IMR-90 (cell line): ENCODE data around the gene ZNRF3. TPM values are rescaled to one million over a fixed set of nuclear protein-coding genes. Genes with fewer than 3 reads are reported as not detected.

ENCODE experiments used
- ATAC-seq: fragments of 200-7000 bp; cut with Tn5 transposase; 2 replicates; pipeline ENCODE4 v1.9.1; 2020; ENCODE audit warnings: low read depth, mild to moderate bottlenecking, moderate library complexity
- BruUV-seq: library from RNA; stranded (reverse); fragments of 400-500 nt; replicated peaks from 2 replicates; lab custom pipeline; 2021; lab: Mats Ljungman, UMichigan
- CTCF ChIA-PET: fragments of 300-600 bp; formaldehyde crosslinking; extraction: SDS; loops from one replicate; lab custom pipeline; 2021; ENCODE audit warnings: antibody characterized with exemption; lab: Yijun Ruan, JAX
- POLR2A ChIA-PET: fragments of 300-600 bp; sonication (Branson Sonifier 250); formaldehyde crosslinking; loops from one replicate; lab custom pipeline; 2022; ENCODE audit warnings: antibody characterized with exemption; ENCODE audit not compliant: unreplicated experiment; lab: Charles Lee
- DNase-seq: peaks from one replicate; pipeline ENCODE4 v3.0.0; 2013
- H2AFZ ChIP-seq: replicated peaks from 2 replicates; pipeline ENCODE3; 2013; ENCODE audit warnings: low read length, mild to moderate bottlenecking; ENCODE audit not compliant: poor library complexity
- H2AK5ac ChIP-seq: 2 replicates; pipeline ENCODE4 v1.6.1; 2013; ENCODE audit warnings: low read depth, low read length, inconsistent platforms
- H2AK9ac ChIP-seq: replicated peaks from 2 replicates; pipeline ENCODE3; 2013; ENCODE audit warnings: mild to moderate bottlenecking, low read depth, low read length, moderate library complexity; ENCODE audit not compliant: poor library complexity
- H2BK120ac ChIP-seq: 2 replicates; pipeline ENCODE4 v1.6.1; 2013; ENCODE audit warnings: low read depth, low read length, inconsistent platforms
- H2BK15ac ChIP-seq: 3 replicates; pipeline ENCODE4 v1.6.1; 2013; ENCODE audit warnings: low read depth, low read length, inconsistent platforms
- H2BK20ac ChIP-seq: 2 replicates; pipeline ENCODE4 v1.6.1; 2013; ENCODE audit warnings: low read depth, mild to moderate bottlenecking, inconsistent platforms, low read length, moderate library complexity
- H2BK5ac ChIP-seq: 2 replicates; pipeline ENCODE4 v1.6.1; 2013; ENCODE audit warnings: mild to moderate bottlenecking, low read depth, low read length, inconsistent platforms; ENCODE audit not compliant: poor library complexity, severe bottlenecking
- H3K14ac ChIP-seq: replicated peaks from 2 replicates; pipeline ENCODE4 v1.6.1; 2013; ENCODE audit warnings: low read depth, low read length, inconsistent platforms
- H3K18ac ChIP-seq: 2 replicates; pipeline ENCODE4 v1.6.1; 2013; ENCODE audit warnings: low read depth, low read length, control low read depth
- H3K23ac ChIP-seq: 2 replicates; pipeline ENCODE4 v1.6.1; 2013; ENCODE audit warnings: low read depth, low read length, inconsistent platforms
- H3K27ac ChIP-seq: 2 replicates; pipeline ENCODE4 v1.5.1; 2013; ENCODE audit warnings: mild to moderate bottlenecking, control low read depth, low read length; ENCODE audit not compliant: insufficient read depth
- H3K27me3 ChIP-seq: 2 replicates; pipeline ENCODE4 v1.6.1; 2013; ENCODE audit warnings: low read length; ENCODE audit not compliant: control insufficient read depth, insufficient read depth
- H3K36me3 ChIP-seq: 2 replicates; pipeline ENCODE4 v1.6.1; 2013; ENCODE audit warnings: low read length, mixed read lengths; ENCODE audit not compliant: control insufficient read depth, insufficient read depth
- H3K4ac ChIP-seq: 2 replicates; pipeline ENCODE4 v1.6.1; 2013; ENCODE audit warnings: low read depth, low read length, inconsistent platforms
- H3K4me1 ChIP-seq: 2 replicates; pipeline ENCODE4 v1.6.1; 2013; ENCODE audit warnings: low read length, mixed read lengths; ENCODE audit not compliant: control insufficient read depth, insufficient read depth
- H3K4me2 ChIP-seq: 2 replicates; pipeline ENCODE4 v1.6.1; 2013; ENCODE audit warnings: low read depth, mild to moderate bottlenecking, control low read depth, low read length, moderate library complexity
- H3K4me3 ChIP-seq: 2 replicates; pipeline ENCODE4 v1.5.1; 2013; ENCODE audit warnings: low read depth, mild to moderate bottlenecking, control low read depth, low read length, moderate library complexity; ENCODE audit not compliant: insufficient read depth
- H3K56ac ChIP-seq: 2 replicates; pipeline ENCODE4 v1.6.1; 2013; ENCODE audit warnings: low read length, inconsistent platforms; ENCODE audit not compliant: insufficient read depth; ENCODE audit errors: extremely low read depth
- H3K79me1 ChIP-seq, 2 experiments: 2 replicates each; pipeline ENCODE4 v1.6.1; 2013; ENCODE audit warnings: low read length in 2 of 2, inconsistent platforms in 1 of 2, low read depth in 1 of 2
- H3K9ac ChIP-seq: 2 replicates; pipeline ENCODE4 v1.6.1; 2013; ENCODE audit warnings: low read depth, low read length, control low read depth
- H3K9me1 ChIP-seq: 2 replicates; pipeline ENCODE4 v1.6.1; 2013; ENCODE audit warnings: low read length, inconsistent platforms; ENCODE audit not compliant: insufficient read depth
- H3K9me3 ChIP-seq: 2 replicates; pipeline ENCODE4 v1.6.1; 2013; ENCODE audit warnings: low read length; ENCODE audit not compliant: control insufficient read depth, insufficient read depth
- H4K20me1 ChIP-seq: 2 replicates; pipeline ENCODE4 v1.6.1; 2013; ENCODE audit warnings: low read length, inconsistent platforms; ENCODE audit not compliant: insufficient read depth
- H4K5ac ChIP-seq: 2 replicates; pipeline ENCODE4 v1.6.1; 2013; ENCODE audit warnings: mild to moderate bottlenecking, low read depth, low read length, control low read depth
- H4K8ac ChIP-seq, 2 experiments: 2 replicates each; pipeline ENCODE4 v1.6.1; 2013; ENCODE audit warnings: low read depth in 2 of 2, low read length in 2 of 2, control low read depth in 1 of 2, inconsistent platforms in 1 of 2
- H4K91ac ChIP-seq: 2 replicates; pipeline ENCODE4 v1.6.1; 2013; ENCODE audit warnings: low read depth, low read length, inconsistent platforms; ENCODE audit not compliant: insufficient read depth
- BHLHE40 ChIP-seq: fragments of 150-350 bp; IDR thresholded peaks from 2 replicates; pipeline ENCODE4 v1.6.1; 2016; ENCODE audit warnings: mild to moderate bottlenecking, low read depth, low read length
- CEBPB ChIP-seq: IDR thresholded peaks from 2 replicates; pipeline ENCODE4 v1.6.1; 2012; ENCODE audit warnings: low read depth, low read length, improper control_type of control experiment
- CHD1 ChIP-seq: IDR thresholded peaks from 2 replicates; pipeline ENCODE4 v1.6.1; 2012; ENCODE audit warnings: low read depth, low read length, improper control_type of control experiment
- FOS ChIP-seq: fragments of 150-350 bp; IDR thresholded peaks from 2 replicates; pipeline ENCODE4 v1.6.1; 2016; ENCODE audit warnings: low read depth, low read length
- MAFK ChIP-seq: IDR thresholded peaks from 2 replicates; pipeline ENCODE4 v1.6.1; 2012; ENCODE audit warnings: low read depth, low read length, improper control_type of control experiment
- MAZ ChIP-seq: IDR thresholded peaks from 2 replicates; pipeline ENCODE4 v1.6.1; 2012; ENCODE audit warnings: low read depth, mild to moderate bottlenecking, low read length, improper control_type of control experiment, moderate library complexity, borderline replicate concordance
- MXI1 ChIP-seq: IDR thresholded peaks from 2 replicates; pipeline ENCODE4 v1.6.1; 2012; ENCODE audit warnings: low read depth, mild to moderate bottlenecking, low read length, moderate library complexity, borderline replicate concordance
- NFE2L2 ChIP-seq: fragments of 150-350 bp; IDR thresholded peaks from 2 replicates; pipeline ENCODE4 v1.6.1; 2016; ENCODE audit warnings: low read depth, mild to moderate bottlenecking, low read length
- POLR2A ChIP-seq: IDR thresholded peaks from 2 replicates; pipeline ENCODE4 v1.6.1; 2012; ENCODE audit warnings: mild to moderate bottlenecking, low read depth, low read length
- RAD21 ChIP-seq: IDR thresholded peaks from 2 replicates; pipeline ENCODE4 v1.6.1; 2012; ENCODE audit warnings: low read length, improper control_type of control experiment
- RCOR1 ChIP-seq: IDR thresholded peaks from 2 replicates; pipeline ENCODE4 v1.6.1; 2012; ENCODE audit warnings: mild to moderate bottlenecking, low read length, improper control_type of control experiment; ENCODE audit not compliant: insufficient replicate concordance
- RFX5 ChIP-seq: IDR thresholded peaks from 2 replicates; pipeline ENCODE4 v1.8.0; 2012; ENCODE audit warnings: low read depth, mild to moderate bottlenecking, low read length, moderate library complexity
- SMC3 ChIP-seq: fragments of 150-350 bp; IDR thresholded peaks from 2 replicates; pipeline ENCODE4 v1.6.1; 2016; ENCODE audit warnings: low read depth, mild to moderate bottlenecking, antibody characterized with exemption, low read length, moderate library complexity
- WGBS, 2 experiments: methylation state at CpG; one replicate each; pipeline versions ENCODE4 v1.1.5 to v1.1.7; 2013; ENCODE audit warnings: missing lambda C conversion rate in 2 of 2; ENCODE audit not compliant: insufficient read length in 1 of 2; ENCODE audit errors: extremely low coverage in 2 of 2; 5-methylcytosine and 5-hydroxymethylcytosine counted together
- dilution Hi-C: fragments of 300-500 bp; cut with HindIII; formaldehyde crosslinking; loops from one replicate; pipeline ENCODE4 v1.14.3; 2018; ENCODE audit warnings: low sequenced_read_pairs; ENCODE audit not compliant: unreplicated experiment
- in situ Hi-C: fragments of 300-500 bp; cut with MboI; formaldehyde crosslinking; loops from 3 replicates; pipeline ENCODE4 v1.14.3; 2019; ENCODE audit warnings: low sequenced_read_pairs, inconsistent platforms, mixed read lengths
- intact Hi-C: fragments of 100-400 bp; cut with micrococcal nuclease; formaldehyde crosslinking; loops from 2 replicates; pipeline ENCODE4 v1.10.0; 2022
- polyA plus RNA-seq, 3 experiments: library from polyadenylated mRNA; depleted of rRNA; stranded (reverse); fragments of >200 nt; gene quantifications; 2 replicates each; pipeline ENCODE4 v1.2.3, GENCODE V29; 2012; ENCODE audit warnings: low replicate concordance in 1 of 3
- total RNA-seq: library from RNA; depleted of rRNA; stranded (reverse); fragments of >200 nt; gene quantifications from 2 replicates; pipeline ENCODE4 v1.2.3, GENCODE V29; 2012
- TF ChIP-seq, protein P1 (sequence below): conservative IDR thresholded peaks from 2 replicates; pipeline ENCODE4 v1.5.1; 2012; ENCODE audit warnings: mild to moderate bottlenecking, low read depth, low read length, improper control_type of control experiment
- TF ChIP-seq, protein P2 (sequence below): fragments of 150-350 bp; IDR thresholded peaks from 2 replicates; pipeline ENCODE4 v1.6.1; 2016; ENCODE audit warnings: low read depth, mild to moderate bottlenecking, low read length, moderate library complexity, borderline replicate concordance
- TF ChIP-seq, protein P3 (sequence below): fragments of 150-350 bp; IDR thresholded peaks from 2 replicates; pipeline ENCODE4 v1.6.1; 2017; ENCODE audit warnings: mild to moderate bottlenecking, antibody characterized with exemption, low read length, low read depth

The ZNRF3 gene
- total and polyA plus RNA-seq, 2 of the 4 experiments (the other 2 are of a cell fraction), result 1.4 to 2.4 TPM

DNA sequence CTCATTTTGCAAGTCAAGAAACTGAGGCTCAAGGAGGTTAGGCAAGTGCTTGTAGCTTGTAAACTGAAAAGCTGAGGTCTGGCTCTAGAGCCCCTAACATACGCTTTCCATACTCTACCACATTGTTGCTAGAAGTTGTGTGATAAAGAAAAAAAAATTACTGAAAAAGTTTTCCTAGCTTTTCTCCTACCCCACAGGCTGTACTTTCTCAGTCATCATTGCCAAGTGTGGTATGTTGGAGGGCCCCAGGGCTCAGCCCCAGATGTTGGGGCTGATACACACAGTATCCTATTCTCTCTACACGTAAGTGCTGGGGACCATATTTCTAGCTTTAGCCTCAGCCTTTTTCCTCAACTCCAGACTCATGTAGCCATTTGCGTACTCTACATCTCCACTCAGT lies 205.4 kb downstream of the ZNRF3 start:
- DNase-seq (no peak), ATAC-seq (no peak)
- H3K4me1 ChIP-seq, result peaks cover 12% of the 10 kb centered on the region
- no peaks in the 10 kb centered on the region; a peak in 1 of 4 replicates for H3K79me1 ChIP-seq
- no peak overlapping the region for H2BK120ac ChIP-seq
- ChIA-PET POLR2A (no interaction called here), CTCF (interaction anchor here (0.6 kb wide), 1 partner anchor 10 kb away, joined by 3 read pairs; no protein-coding TSS in a partner anchor)
- in situ Hi-C loops, result no loop called here
- no peak overlapping the region for H4K91ac ChIP-seq
- TF ChIP-seq MXI1, result no peak
- TF ChIP-seq, protein P1, sequence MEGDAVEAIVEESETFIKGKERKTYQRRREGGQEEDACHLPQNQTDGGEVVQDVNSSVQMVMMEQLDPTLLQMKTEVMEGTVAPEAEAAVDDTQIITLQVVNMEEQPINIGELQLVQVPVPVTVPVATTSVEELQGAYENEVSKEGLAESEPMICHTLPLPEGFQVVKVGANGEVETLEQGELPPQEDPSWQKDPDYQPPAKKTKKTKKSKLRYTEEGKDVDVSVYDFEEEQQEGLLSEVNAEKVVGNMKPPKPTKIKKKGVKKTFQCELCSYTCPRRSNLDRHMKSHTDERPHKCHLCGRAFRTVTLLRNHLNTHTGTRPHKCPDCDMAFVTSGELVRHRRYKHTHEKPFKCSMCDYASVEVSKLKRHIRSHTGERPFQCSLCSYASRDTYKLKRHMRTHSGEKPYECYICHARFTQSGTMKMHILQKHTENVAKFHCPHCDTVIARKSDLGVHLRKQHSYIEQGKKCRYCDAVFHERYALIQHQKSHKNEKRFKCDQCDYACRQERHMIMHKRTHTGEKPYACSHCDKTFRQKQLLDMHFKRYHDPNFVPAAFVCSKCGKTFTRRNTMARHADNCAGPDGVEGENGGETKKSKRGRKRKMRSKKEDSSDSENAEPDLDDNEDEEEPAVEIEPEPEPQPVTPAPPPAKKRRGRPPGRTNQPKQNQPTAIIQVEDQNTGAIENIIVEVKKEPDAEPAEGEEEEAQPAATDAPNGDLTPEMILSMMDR, result no peak
- no peak for TF ChIP-seq CHD1
- TF ChIP-seq, protein P2, sequence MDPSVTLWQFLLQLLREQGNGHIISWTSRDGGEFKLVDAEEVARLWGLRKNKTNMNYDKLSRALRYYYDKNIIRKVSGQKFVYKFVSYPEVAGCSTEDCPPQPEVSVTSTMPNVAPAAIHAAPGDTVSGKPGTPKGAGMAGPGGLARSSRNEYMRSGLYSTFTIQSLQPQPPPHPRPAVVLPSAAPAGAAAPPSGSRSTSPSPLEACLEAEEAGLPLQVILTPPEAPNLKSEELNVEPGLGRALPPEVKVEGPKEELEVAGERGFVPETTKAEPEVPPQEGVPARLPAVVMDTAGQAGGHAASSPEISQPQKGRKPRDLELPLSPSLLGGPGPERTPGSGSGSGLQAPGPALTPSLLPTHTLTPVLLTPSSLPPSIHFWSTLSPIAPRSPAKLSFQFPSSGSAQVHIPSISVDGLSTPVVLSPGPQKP, result no peak
- TF ChIP-seq RCOR1, result no peak
- TF ChIP-seq RAD21, result no peak
- no peak for TF ChIP-seq FOS
- TF ChIP-seq NFE2L2, result no peak
- TF ChIP-seq, protein P3, sequence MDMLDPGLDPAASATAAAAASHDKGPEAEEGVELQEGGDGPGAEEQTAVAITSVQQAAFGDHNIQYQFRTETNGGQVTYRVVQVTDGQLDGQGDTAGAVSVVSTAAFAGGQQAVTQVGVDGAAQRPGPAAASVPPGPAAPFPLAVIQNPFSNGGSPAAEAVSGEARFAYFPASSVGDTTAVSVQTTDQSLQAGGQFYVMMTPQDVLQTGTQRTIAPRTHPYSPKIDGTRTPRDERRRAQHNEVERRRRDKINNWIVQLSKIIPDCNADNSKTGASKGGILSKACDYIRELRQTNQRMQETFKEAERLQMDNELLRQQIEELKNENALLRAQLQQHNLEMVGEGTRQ, result no peak
- TF ChIP-seq RFX5, result no peak
- TF ChIP-seq CEBPB, result no peak
- no peak for TF ChIP-seq MAZ
- no peak for TF ChIP-seq MAFK
- TF ChIP-seq POLR2A, result no peak
- no peak for TF ChIP-seq BHLHE40
- TF ChIP-seq SMC3, result no peak
- no peaks in the 10 kb centered on the region for H4K20me1 ChIP-seq
- H3K9me3 ChIP-seq, result no peaks in the 10 kb centered on the region
- H3K9ac ChIP-seq, result no peak overlapping the region
- H2BK15ac ChIP-seq, result no peak overlapping the region
- H3K4ac ChIP-seq, result no peak overlapping the region
- no peak overlapping the region for H3K4me2 ChIP-seq
- no peak overlapping the region for H3K4me3 ChIP-seq
- no TSS peak for BruUV-seq
- H3K9me1 ChIP-seq, result peaks cover 2% of the 10 kb centered on the region; the same call in 1 of the 2 replicates
- H2BK20ac ChIP-seq, result no peak overlapping the region
- no peak overlapping the region for H4K8ac ChIP-seq
- H3K27ac ChIP-seq, result no peak overlapping the region
- intact Hi-C loops, result no loop called here
- no peak overlapping the region for H3K23ac ChIP-seq
- no peaks in the 10 kb centered on the region for H3K36me3 ChIP-seq
- no peak overlapping the region for H3K56ac ChIP-seq
- 100% methylated on average over 2 of the region's 3 CpGs; no CpG with 5 or more reads in 1 of the 2 experiments for WGBS, 2 experiments
- no peak overlapping the region for H3K14ac ChIP-seq
- H3K27me3 ChIP-seq, result no peaks in the 10 kb centered on the region
- H4K5ac ChIP-seq, result no peak overlapping the region
- no peak overlapping the region for H2AK5ac ChIP-seq
- no peak overlapping the region for H2AFZ ChIP-seq
- dilution Hi-C loops, result no loop called here
- H3K18ac ChIP-seq, result no peak overlapping the region
- H2AK9ac ChIP-seq, result no peak overlapping the region
- no peak overlapping the region for H2BK5ac ChIP-seq
